ENCODE data around the gene ALDH6A1.

ALDH6A1 gene

GRCh38 chr14:74077401-74077800 is 6.9 kb downstream of the ALDH6A1 start:
- H3K27ac Mint-ChIP-seq, result peak overlapping the region in 1 of 2 donors; percentile 66
- H3K27me3 Mint-ChIP-seq, result no peaks in the 10 kb centered on the region
- DNase-seq (no peak), ATAC-seq (no peak)
- no peak overlapping the region for H3K4me3 Mint-ChIP-seq
- H3K9me3 Mint-ChIP-seq, result no peaks in the 10 kb centered on the region
- H3K4me1 Mint-ChIP-seq, result peaks cover under 1% of the 10 kb centered on the region

GRCh38 chr14:74065746-74066575 is 18.3 kb downstream of the ALDH6A1 start:
- DNase-seq (no peak), ATAC-seq (no peak)
- Mint-ChIP-seq H3K9me3 (no peaks in the 10 kb centered on the region), H3K27me3 (no peaks in the 10 kb centered on the region), H3K27ac (no peak overlapping the region), H3K4me1 (no peaks in the 10 kb centered on the region), H3K4me3 (no peak overlapping the region)

- Mint-ChIP-seq H3K27me3 (no peaks in the 10 kb centered on the region), H3K9me3 (no peaks in the 10 kb centered on the region), H3K4me1 (no peaks in the 10 kb centered on the region), H3K27ac (no peak overlapping the region), H3K4me3 (no peak overlapping the region)
- DNase-seq (no peak), ATAC-seq (no peak)
Observed at GRCh38 chr14:74064883-74065282, 19.4 kb downstream of the ALDH6A1 start.

- no peaks in the 10 kb centered on the region for H3K4me1 Mint-ChIP-seq
- no peak for ATAC-seq
- no peaks in the 10 kb centered on the region for H3K9me3 Mint-ChIP-seq
- H3K4me3 Mint-ChIP-seq, result no peak overlapping the region
- DNase-seq, result no peak
- H3K27me3 Mint-ChIP-seq, result no peaks in the 10 kb centered on the region
- H3K27ac Mint-ChIP-seq, result no peak overlapping the region
Observed at GRCh38 chr14:74064426-74064825, 19.8 kb downstream of the ALDH6A1 start.

- ATAC-seq (no peak), DNase-seq (no peak)
- Mint-ChIP-seq H3K4me3 (no peak overlapping the region), H3K9me3 (no peaks in the 10 kb centered on the region), H3K4me1 (no peaks in the 10 kb centered on the region), H3K27ac (peak overlapping the region in 1 of 2 donors; percentile 20), H3K27me3 (no peaks in the 10 kb centered on the region)
Observed at GRCh38 chr14:74062809-74063150, 21.5 kb downstream of the ALDH6A1 start.

GRCh38 chr14:74049876-74050495 is 34.3 kb downstream of the ALDH6A1 start:
- Mint-ChIP-seq H3K9me3 (no peaks in the 10 kb centered on the region), H3K27ac (no peak overlapping the region), H3K4me3 (no peak overlapping the region), H3K27me3 (no peaks in the 10 kb centered on the region), H3K4me1 (no peaks in the 10 kb centered on the region)
- no peak for ATAC-seq
- DNase-seq, result no peak

GRCh38 chr14:74048281-74048680 is 36.0 kb downstream of the ALDH6A1 start:
- no peaks in the 10 kb centered on the region for H3K9me3 Mint-ChIP-seq
- H3K27ac Mint-ChIP-seq, result no peak overlapping the region
- no peaks in the 10 kb centered on the region for H3K27me3 Mint-ChIP-seq
- ATAC-seq (no peak), DNase-seq (no peak)
- no peaks in the 10 kb centered on the region for H3K4me1 Mint-ChIP-seq
- no peak overlapping the region for H3K4me3 Mint-ChIP-seq

- DNase-seq (no peak), ATAC-seq (no peak)
- no peaks in the 10 kb centered on the region for H3K9me3 Mint-ChIP-seq
- no peaks in the 10 kb centered on the region for H3K4me1 Mint-ChIP-seq
- H3K4me3 Mint-ChIP-seq, result no peak overlapping the region
- H3K27ac Mint-ChIP-seq, result no peak overlapping the region
- H3K27me3 Mint-ChIP-seq, result no peaks in the 10 kb centered on the region
Observed at GRCh38 chr14:74045522-74045921, 38.7 kb downstream of the ALDH6A1 start.

GRCh38 chr14:74042296-74042695 is 42.0 kb downstream of the ALDH6A1 start:
- no peak for DNase-seq
- H3K4me3 Mint-ChIP-seq, result no peak overlapping the region
- no peak overlapping the region for H3K27ac Mint-ChIP-seq
- no peaks in the 10 kb centered on the region for H3K27me3 Mint-ChIP-seq
- H3K4me1 Mint-ChIP-seq, result no peaks in the 10 kb centered on the region
- no peak for ATAC-seq
- no peaks in the 10 kb centered on the region for H3K9me3 Mint-ChIP-seq

GRCh38 chr14:74038020-74038859 is 46.0 kb downstream of the ALDH6A1 start:
- Mint-ChIP-seq H3K9me3 (no peaks in the 10 kb centered on the region), H3K4me1 (no peaks in the 10 kb centered on the region), H3K27ac (peak overlapping the region in 1 of 2 donors; percentile 42), H3K4me3 (no peak overlapping the region), H3K27me3 (no peaks in the 10 kb centered on the region)
- no peak for DNase-seq
- ATAC-seq, result no peak

- Mint-ChIP-seq H3K4me3 (no peak overlapping the region), H3K27ac (no peak overlapping the region), H3K27me3 (no peaks in the 10 kb centered on the region), H3K9me3 (no peaks in the 10 kb centered on the region), H3K4me1 (no peaks in the 10 kb centered on the region)
- no peak for DNase-seq
- no peak for ATAC-seq
Observed at GRCh38 chr14:74035556-74035955, 48.7 kb downstream of the ALDH6A1 start.

- ATAC-seq, result no peak
- H3K4me3 Mint-ChIP-seq, result no peak overlapping the region
- H3K27me3 Mint-ChIP-seq, result no peaks in the 10 kb centered on the region
- DNase-seq, result no peak
- H3K9me3 Mint-ChIP-seq, result no peaks in the 10 kb centered on the region
- H3K4me1 Mint-ChIP-seq, result no peaks in the 10 kb centered on the region
- H3K27ac Mint-ChIP-seq, result no peak overlapping the region
Observed at GRCh38 chr14:74034572-74034971, 49.7 kb downstream of the ALDH6A1 start.

- Mint-ChIP-seq H3K27ac (no peak overlapping the region), H3K27me3 (no peaks in the 10 kb centered on the region), H3K4me1 (no peaks in the 10 kb centered on the region), H3K9me3 (no peaks in the 10 kb centered on the region), H3K4me3 (no peak overlapping the region)
- no peak for DNase-seq
- no peak for ATAC-seq
Observed at GRCh38 chr14:74029136-74029535, 55.1 kb downstream of the ALDH6A1 start.

GRCh38 chr14:74022346-74022745 is 61.9 kb downstream of the ALDH6A1 start:
- Mint-ChIP-seq H3K27ac (no peak overlapping the region), H3K27me3 (no peaks in the 10 kb centered on the region), H3K4me1 (peaks cover 18% of the 10 kb centered on the region), H3K4me3 (no peak overlapping the region), H3K9me3 (no peaks in the 10 kb centered on the region)
- DNase-seq, result no peak
- ATAC-seq, result no peak

- ATAC-seq, result no peak
- no peaks in the 10 kb centered on the region for H3K9me3 Mint-ChIP-seq
- peak overlapping the region; percentile 56 to 86 for H3K27ac Mint-ChIP-seq
- no peak for DNase-seq
- H3K4me3 Mint-ChIP-seq, result peak overlapping the region; percentile 91 to 97
- peaks cover 18% of the 10 kb centered on the region for H3K4me1 Mint-ChIP-seq
- no peaks in the 10 kb centered on the region for H3K27me3 Mint-ChIP-seq
Observed at GRCh38 chr14:74019408-74020137, 64.7 kb downstream of the ALDH6A1 start.
